ENCODE results near the gene MTX1.

The MTX1 gene

DNA sequence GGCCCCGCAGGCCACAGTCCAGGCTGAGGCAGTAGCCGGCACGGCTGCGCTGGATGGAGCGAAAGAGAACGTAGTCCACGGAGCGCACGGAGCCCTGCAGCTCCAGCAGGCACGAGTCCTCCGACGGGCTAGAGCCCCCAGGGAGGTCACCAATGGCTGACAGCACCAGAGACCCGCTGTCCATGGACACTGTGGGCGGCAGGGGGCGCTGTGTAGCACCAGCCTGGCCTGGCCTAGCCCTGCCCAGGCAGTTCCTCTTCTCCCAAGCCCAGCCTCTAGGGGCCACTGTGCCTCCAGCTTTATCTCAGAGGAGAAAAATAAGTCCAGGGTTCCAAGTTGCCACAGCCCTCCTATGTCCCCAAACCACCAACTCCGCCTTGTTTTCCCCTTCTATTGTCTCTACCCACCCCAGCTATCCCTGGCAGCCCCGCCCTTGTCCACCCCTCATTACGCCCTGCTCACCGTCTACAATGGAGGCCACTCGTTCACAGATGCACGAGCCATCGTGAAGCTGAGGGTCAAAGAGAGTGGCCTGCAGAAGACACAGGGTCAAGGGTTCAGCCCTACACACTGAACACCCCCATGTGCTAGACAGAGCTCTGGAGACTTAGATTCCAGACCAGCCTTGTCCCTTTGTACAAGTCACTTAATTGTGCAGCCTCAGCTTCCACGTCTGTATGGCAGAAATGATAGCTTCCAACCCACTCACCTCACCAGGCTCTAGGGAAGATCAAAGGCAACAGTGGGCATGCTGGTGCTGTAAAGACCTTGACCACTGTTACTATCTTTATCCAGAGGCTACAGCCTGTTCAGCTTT lies 42.3 kb downstream of the MTX1 start:
- H3K4me3 ChIP-seq (ENCODE audit: low read length), result no peak overlapping the region
- peaks cover 22% of the 10 kb centered on the region for H3K36me3 ChIP-seq (ENCODE audit: insufficient read depth, low read length)
- H3K9me3 ChIP-seq (replicated peaks; ENCODE audit: low read length), result no peaks in the 10 kb centered on the region
- H3K4me1 ChIP-seq (ENCODE audit: control insufficient read depth, insufficient read depth, low read length), result peaks cover 27% of the 10 kb centered on the region
- H3K4me2 ChIP-seq (ENCODE audit: low read length), result peak overlapping the region; percentile 74
- H3K9ac ChIP-seq (ENCODE audit: low read depth, low read length), result peak overlapping the region; percentile 24
- H3K27me3 ChIP-seq (ENCODE audit: control insufficient read depth, insufficient read depth, low read length), result no peaks in the 10 kb centered on the region

GRCh38 chr1:155251566-155251965 lies 43.1 kb downstream of the MTX1 start:
- Histone ChIP-seq H3K36me3 (ENCODE audit: insufficient read depth, low read length) (peaks cover 22% of the 10 kb centered on the region), H3K27me3 (ENCODE audit: control insufficient read depth, insufficient read depth, low read length) (no peaks in the 10 kb centered on the region), H3K9ac (ENCODE audit: low read depth, low read length) (no peak overlapping the region), H3K4me2 (ENCODE audit: low read length) (no peak overlapping the region), H3K4me1 (ENCODE audit: control insufficient read depth, insufficient read depth, low read length) (peaks cover 34% of the 10 kb centered on the region), H3K9me3 (replicated peaks; ENCODE audit: low read length) (no peaks in the 10 kb centered on the region), H3K4me3 (ENCODE audit: low read length) (no peak overlapping the region)

GRCh38 chr1:155253208-155253607 lies 44.7 kb downstream of the MTX1 start:
- Histone ChIP-seq H3K36me3 (ENCODE audit: insufficient read depth, low read length) (peaks cover 18% of the 10 kb centered on the region), H3K27me3 (ENCODE audit: control insufficient read depth, insufficient read depth, low read length) (no peaks in the 10 kb centered on the region), H3K9me3 (replicated peaks; ENCODE audit: low read length) (no peaks in the 10 kb centered on the region), H3K4me3 (ENCODE audit: low read length) (peak overlapping the region; percentile 97), H3K9ac (ENCODE audit: low read depth, low read length) (peak overlapping the region; percentile 90), H3K4me1 (ENCODE audit: control insufficient read depth, insufficient read depth, low read length) (peaks cover 34% of the 10 kb centered on the region), H3K4me2 (ENCODE audit: low read length) (peak overlapping the region; percentile 99)

DNA sequence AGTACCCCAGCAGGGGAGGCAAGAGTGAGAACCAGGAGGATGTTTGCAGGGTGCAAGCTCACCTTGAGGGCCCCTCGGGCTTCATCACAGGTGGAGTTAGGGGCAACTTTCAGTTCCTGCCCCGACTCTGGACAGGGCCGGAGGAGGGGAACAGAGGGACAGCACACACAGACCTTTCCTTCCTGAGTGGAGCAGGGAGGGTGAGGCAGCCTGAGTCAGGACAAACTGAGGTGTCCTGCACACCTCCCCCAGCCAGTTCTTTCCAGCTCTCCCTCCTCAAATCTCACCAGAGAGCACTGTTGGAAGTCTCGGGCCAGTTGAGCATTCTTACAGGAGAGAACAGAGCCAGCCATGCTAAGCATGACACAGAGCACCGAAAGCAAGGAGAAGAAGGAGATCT lies 45.3 kb downstream of the MTX1 start:
- peaks cover 18% of the 10 kb centered on the region for H3K36me3 ChIP-seq (ENCODE audit: insufficient read depth, low read length)
- no peaks in the 10 kb centered on the region for H3K27me3 ChIP-seq (ENCODE audit: control insufficient read depth, insufficient read depth, low read length)
- H3K4me2 ChIP-seq (ENCODE audit: low read length), result peak overlapping the region; percentile 99
- H3K9ac ChIP-seq (ENCODE audit: low read depth, low read length), result peak overlapping the region; percentile 90
- H3K4me1 ChIP-seq (ENCODE audit: control insufficient read depth, insufficient read depth, low read length), result peaks cover 34% of the 10 kb centered on the region
- H3K4me3 ChIP-seq (ENCODE audit: low read length), result peak overlapping the region; percentile 97
- H3K9me3 ChIP-seq (replicated peaks; ENCODE audit: low read length), result no peaks in the 10 kb centered on the region

- Histone ChIP-seq H3K4me2 (ENCODE audit: low read length) (peak overlapping the region; percentile 99), H3K9me3 (replicated peaks; ENCODE audit: low read length) (no peaks in the 10 kb centered on the region), H3K9ac (ENCODE audit: low read depth, low read length) (peak overlapping the region; percentile 90), H3K27me3 (ENCODE audit: control insufficient read depth, insufficient read depth, low read length) (no peaks in the 10 kb centered on the region), H3K4me3 (ENCODE audit: low read length) (peak overlapping the region; percentile 97), H3K4me1 (ENCODE audit: control insufficient read depth, insufficient read depth, low read length) (peaks cover 34% of the 10 kb centered on the region), H3K36me3 (ENCODE audit: insufficient read depth, low read length) (peaks cover 19% of the 10 kb centered on the region)
These were observed 45.8 kb downstream of the MTX1 start for GRCh38 chr1:155254228-155254713.

DNA sequence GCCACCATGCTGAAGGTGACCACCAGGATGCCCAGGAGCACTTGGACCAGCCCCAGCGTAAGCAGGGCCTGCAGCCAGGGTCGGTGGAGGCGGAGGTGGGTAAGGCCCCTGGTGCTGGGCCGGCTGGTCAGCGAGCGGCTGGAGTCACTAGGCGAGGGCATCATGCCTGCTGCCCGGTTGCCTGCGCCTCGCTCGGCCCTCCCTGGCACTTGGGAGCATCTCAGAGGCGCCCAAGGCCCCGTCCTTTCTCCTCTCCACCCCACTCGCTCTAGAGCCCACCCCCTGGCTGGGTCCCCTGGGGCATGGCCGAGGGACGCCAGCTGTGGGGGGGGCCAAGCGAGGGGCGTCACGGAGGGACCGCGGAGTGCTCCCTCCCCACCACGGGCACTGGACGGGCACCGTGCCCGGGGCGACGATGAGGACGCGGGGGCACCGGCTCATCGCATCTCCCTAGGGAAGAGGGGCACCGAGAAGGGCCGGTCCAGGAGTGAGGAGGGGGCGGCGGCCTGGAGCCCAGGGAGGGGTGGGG lies 46.3 kb downstream of the MTX1 start:
- peak overlapping the region; percentile 97 for H3K4me3 ChIP-seq (ENCODE audit: low read length)
- peaks cover 19% of the 10 kb centered on the region for H3K36me3 ChIP-seq (ENCODE audit: insufficient read depth, low read length)
- peaks cover 34% of the 10 kb centered on the region for H3K4me1 ChIP-seq (ENCODE audit: control insufficient read depth, insufficient read depth, low read length)
- peak overlapping the region; percentile 90 for H3K9ac ChIP-seq (ENCODE audit: low read depth, low read length)
- H3K9me3 ChIP-seq (replicated peaks; ENCODE audit: low read length), result no peaks in the 10 kb centered on the region
- H3K27me3 ChIP-seq (ENCODE audit: control insufficient read depth, insufficient read depth, low read length), result no peaks in the 10 kb centered on the region
- peak overlapping the region; percentile 99 for H3K4me2 ChIP-seq (ENCODE audit: low read length)

- H3K4me3 ChIP-seq (ENCODE audit: low read length), result peak within 1 kb of the TSS; percentile 97
- peak within 1 kb of the TSS; percentile 99 for H3K4me2 ChIP-seq (ENCODE audit: low read length)
- peak within 1 kb of the TSS; percentile 90 for H3K9ac ChIP-seq (ENCODE audit: low read depth, low read length)
- peaks cover 33% of the 10 kb centered on the region for H3K4me1 ChIP-seq (ENCODE audit: control insufficient read depth, insufficient read depth, low read length)
- peaks cover 20% of the 10 kb centered on the region for H3K36me3 ChIP-seq (ENCODE audit: insufficient read depth, low read length)
- no peaks in the 10 kb centered on the region for H3K27me3 ChIP-seq (ENCODE audit: control insufficient read depth, insufficient read depth, low read length)
- no peaks in the 10 kb centered on the region for H3K9me3 ChIP-seq (replicated peaks; ENCODE audit: low read length)
These were observed 46.9 kb downstream of the MTX1 start, which contains the start of gene ENTREP3 for GRCh38 chr1:155255243-155256007. Gene ENTREP3 (minus strand): TSS chr1:155255483. CDS start chr1:155254877, 606 bp downstream.

DNA sequence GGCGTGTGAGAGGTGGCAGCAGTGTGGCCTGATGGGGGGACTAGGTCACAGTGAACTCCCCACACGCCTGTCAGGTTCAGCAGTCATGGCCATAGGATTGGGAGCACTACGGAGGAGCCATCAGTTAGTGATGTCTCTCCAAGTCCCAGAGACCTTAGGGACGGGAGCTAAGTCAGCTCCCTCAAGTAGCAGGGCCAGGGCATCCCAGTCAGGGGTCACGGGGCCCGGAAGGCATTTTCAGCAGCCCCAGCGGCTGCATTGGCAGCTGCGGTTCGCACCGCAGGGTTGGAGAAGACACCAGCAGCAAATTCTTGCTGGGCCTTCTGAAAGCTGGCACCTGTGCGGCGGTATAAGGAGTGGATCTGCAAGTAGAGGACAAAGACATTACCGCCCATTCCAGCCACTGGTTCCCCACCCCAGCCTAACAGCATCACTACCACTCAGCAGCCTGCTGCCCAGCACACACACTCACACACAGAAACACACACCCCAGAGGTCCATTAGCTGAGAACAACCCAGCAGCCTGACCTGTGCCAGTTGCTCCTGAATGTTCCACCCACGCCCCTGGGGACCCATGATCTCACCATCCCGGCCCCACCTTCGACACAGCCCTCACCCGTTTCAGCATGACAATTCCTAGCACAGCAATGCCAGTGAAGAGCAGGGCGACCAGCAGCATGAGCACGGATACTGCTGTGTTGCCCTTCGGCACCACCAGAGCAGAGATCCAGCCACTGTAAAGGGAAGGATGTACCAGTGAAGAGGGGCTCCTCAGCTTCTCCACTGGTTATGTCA lies 47.8 kb downstream of the MTX1 start:
- Histone ChIP-seq H3K4me1 (ENCODE audit: control insufficient read depth, insufficient read depth, low read length) (peaks cover 35% of the 10 kb centered on the region), H3K9ac (ENCODE audit: low read depth, low read length) (peak overlapping the region; percentile 90), H3K27me3 (ENCODE audit: control insufficient read depth, insufficient read depth, low read length) (no peaks in the 10 kb centered on the region), H3K4me2 (ENCODE audit: low read length) (peak overlapping the region; percentile 99), H3K36me3 (ENCODE audit: insufficient read depth, low read length) (peaks cover 19% of the 10 kb centered on the region), H3K9me3 (replicated peaks; ENCODE audit: low read length) (no peaks in the 10 kb centered on the region), H3K4me3 (ENCODE audit: low read length) (peak overlapping the region; percentile 97)

DNA sequence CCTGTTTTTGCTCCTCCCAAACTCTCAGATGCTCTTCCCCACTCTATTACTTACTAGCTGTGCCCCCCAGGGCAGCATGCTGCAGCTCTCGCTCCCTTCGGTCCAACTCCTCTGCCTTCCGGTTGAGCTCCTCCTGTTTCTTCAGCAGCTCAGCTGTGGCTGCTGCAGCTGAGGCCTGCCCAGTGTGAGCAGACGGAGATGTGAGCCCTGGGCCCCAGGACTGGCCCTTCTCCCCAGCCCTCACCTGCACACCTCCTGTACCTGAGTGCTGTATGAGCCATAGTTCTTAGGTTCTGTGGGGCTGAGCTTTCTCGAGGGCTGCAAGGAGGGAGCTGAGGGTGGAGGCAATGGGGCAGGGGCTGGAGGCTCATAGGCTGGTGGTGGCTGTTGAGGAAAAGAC lies 51.8 kb downstream of the MTX1 start:
- H3K27me3 ChIP-seq (ENCODE audit: control insufficient read depth, insufficient read depth, low read length), result no peaks in the 10 kb centered on the region
- H3K9ac ChIP-seq (ENCODE audit: low read depth, low read length), result peak overlapping the region; percentile 86
- no peaks in the 10 kb centered on the region for H3K9me3 ChIP-seq (replicated peaks; ENCODE audit: low read length)
- H3K36me3 ChIP-seq (ENCODE audit: insufficient read depth, low read length), result peaks cover 45% of the 10 kb centered on the region
- peak overlapping the region; percentile 94 for H3K4me2 ChIP-seq (ENCODE audit: low read length)
- no peak overlapping the region for H3K4me3 ChIP-seq (ENCODE audit: low read length)
- peaks cover 22% of the 10 kb centered on the region for H3K4me1 ChIP-seq (ENCODE audit: control insufficient read depth, insufficient read depth, low read length)

GRCh38 chr1:155261493-155261851 lies 53.0 kb downstream of the MTX1 start:
- Histone ChIP-seq H3K27me3 (ENCODE audit: control insufficient read depth, insufficient read depth, low read length) (no peaks in the 10 kb centered on the region), H3K4me2 (ENCODE audit: low read length) (peak overlapping the region; percentile 94), H3K4me1 (ENCODE audit: control insufficient read depth, insufficient read depth, low read length) (peaks cover 11% of the 10 kb centered on the region), H3K4me3 (ENCODE audit: low read length) (peak overlapping the region; percentile 80), H3K9me3 (replicated peaks; ENCODE audit: low read length) (no peaks in the 10 kb centered on the region), H3K9ac (ENCODE audit: low read depth, low read length) (peak overlapping the region; percentile 86), H3K36me3 (ENCODE audit: insufficient read depth, low read length) (peaks cover 55% of the 10 kb centered on the region)
